ENCODE results near the gene PDE11A.

GRCh38 chr2:177582000-177582399 lies 490.6 kb downstream of the PDE11A start:
- TF ChIP-seq, protein P1, sequence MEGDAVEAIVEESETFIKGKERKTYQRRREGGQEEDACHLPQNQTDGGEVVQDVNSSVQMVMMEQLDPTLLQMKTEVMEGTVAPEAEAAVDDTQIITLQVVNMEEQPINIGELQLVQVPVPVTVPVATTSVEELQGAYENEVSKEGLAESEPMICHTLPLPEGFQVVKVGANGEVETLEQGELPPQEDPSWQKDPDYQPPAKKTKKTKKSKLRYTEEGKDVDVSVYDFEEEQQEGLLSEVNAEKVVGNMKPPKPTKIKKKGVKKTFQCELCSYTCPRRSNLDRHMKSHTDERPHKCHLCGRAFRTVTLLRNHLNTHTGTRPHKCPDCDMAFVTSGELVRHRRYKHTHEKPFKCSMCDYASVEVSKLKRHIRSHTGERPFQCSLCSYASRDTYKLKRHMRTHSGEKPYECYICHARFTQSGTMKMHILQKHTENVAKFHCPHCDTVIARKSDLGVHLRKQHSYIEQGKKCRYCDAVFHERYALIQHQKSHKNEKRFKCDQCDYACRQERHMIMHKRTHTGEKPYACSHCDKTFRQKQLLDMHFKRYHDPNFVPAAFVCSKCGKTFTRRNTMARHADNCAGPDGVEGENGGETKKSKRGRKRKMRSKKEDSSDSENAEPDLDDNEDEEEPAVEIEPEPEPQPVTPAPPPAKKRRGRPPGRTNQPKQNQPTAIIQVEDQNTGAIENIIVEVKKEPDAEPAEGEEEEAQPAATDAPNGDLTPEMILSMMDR (IDR thresholded peaks at IDR 0.05), result no peak
- TF ChIP-seq ZFX (IDR thresholded peaks at IDR 0.05; ENCODE audit: borderline replicate concordance), result no peak
